ENCODE results near the gene EEF1AKMT3. TPM values are rescaled to one million over a fixed set of nuclear protein-coding genes. Genes with fewer than 3 reads are reported as not detected.
A peak's percentile ranks its signal among the peaks of the same experiment; 100 is the strongest.

EEF1AKMT3 gene
- polyA plus RNA-seq, 2 of the 4 experiments (the other 2 are of a cell fraction) = 7.3 to 15.8 TPM

DNA sequence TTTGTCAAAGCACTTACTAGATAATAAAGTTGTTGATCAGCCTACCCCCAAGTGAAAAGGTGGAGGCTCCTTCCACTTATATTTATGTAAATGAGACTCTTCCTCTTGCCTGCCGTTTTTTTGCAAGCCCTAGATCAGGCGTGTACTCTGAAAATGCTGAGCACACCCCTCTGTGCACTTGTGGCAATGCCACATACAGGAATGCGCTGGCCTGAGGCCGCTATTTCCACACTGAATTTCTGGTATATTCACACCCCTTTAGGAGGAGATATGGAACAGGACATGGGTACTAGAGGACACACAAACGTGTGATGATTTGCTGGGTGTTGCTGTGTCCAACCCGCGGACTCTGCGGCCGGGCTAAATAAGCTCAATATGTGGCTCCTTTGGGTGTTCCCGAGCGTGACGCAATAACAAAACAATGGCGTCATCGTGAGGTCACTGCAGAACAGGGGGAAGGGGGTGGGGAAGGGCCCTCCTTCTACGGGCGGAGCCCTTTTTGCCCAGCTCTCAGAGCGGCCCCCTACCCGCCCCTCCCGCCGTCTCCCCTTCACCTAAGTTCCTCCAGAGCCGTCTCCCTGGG, 28.1 kb upstream of the EEF1AKMT3 start (continued):
- TF ChIP-seq, protein P1, sequence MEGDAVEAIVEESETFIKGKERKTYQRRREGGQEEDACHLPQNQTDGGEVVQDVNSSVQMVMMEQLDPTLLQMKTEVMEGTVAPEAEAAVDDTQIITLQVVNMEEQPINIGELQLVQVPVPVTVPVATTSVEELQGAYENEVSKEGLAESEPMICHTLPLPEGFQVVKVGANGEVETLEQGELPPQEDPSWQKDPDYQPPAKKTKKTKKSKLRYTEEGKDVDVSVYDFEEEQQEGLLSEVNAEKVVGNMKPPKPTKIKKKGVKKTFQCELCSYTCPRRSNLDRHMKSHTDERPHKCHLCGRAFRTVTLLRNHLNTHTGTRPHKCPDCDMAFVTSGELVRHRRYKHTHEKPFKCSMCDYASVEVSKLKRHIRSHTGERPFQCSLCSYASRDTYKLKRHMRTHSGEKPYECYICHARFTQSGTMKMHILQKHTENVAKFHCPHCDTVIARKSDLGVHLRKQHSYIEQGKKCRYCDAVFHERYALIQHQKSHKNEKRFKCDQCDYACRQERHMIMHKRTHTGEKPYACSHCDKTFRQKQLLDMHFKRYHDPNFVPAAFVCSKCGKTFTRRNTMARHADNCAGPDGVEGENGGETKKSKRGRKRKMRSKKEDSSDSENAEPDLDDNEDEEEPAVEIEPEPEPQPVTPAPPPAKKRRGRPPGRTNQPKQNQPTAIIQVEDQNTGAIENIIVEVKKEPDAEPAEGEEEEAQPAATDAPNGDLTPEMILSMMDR (IDR thresholded peaks at IDR 0.05) = no peak
- TF ChIP-seq ZC3H11A (IDR thresholded peaks at IDR 0.05) (no peak), TP53 (CRISPR knock-in tag; IDR thresholded peaks at IDR 0.05) (no peak), FOSB (CRISPR knock-in tag; IDR thresholded peaks at IDR 0.05) (no peak), FOSL2 (IDR thresholded peaks at IDR 0.05) (no peak), FOSL2 (CRISPR knock-in tag; IDR thresholded peaks at IDR 0.05) (peak; percentile 62), BHLHE40 (IDR thresholded peaks at IDR 0.05; ENCODE audit: low read depth, low read length) (no peak), KDM1A (IDR thresholded peaks at IDR 0.05; ENCODE audit: low read depth) (no peak), CHD2 (IDR thresholded peaks at IDR 0.05; ENCODE audit: low read length, partially characterized antibody) (peak; percentile 4), HOXB5 (CRISPR knock-in tag; IDR thresholded peaks at IDR 0.05) (no peak), JUN (IDR thresholded peaks at IDR 0.05) (0 out of 5 replicates have a peak, but pooled peaks of 1 of the 2 experiments have one; percentile 10), RAD21 (conservative IDR thresholded peaks at IDR 0.05 in 1 of 2, IDR thresholded peaks at IDR 0.05 in 1 of 2) (no peak), POLR2AphosphoS2 (conservative IDR thresholded peaks at IDR 0.05; ENCODE audit: low read length) (no peak), EHMT2 (IDR thresholded peaks at IDR 0.05; ENCODE audit: low read depth) (no peak), GATA3 (IDR thresholded peaks at IDR 0.05; ENCODE audit: borderline replicate concordance) (no peak), ESRRA (IDR thresholded peaks at IDR 0.05; ENCODE audit: borderline replicate concordance, low read length) (no peak), EHF (CRISPR knock-in tag; IDR thresholded peaks at IDR 0.05) (no peak), EP300 (IDR thresholded peaks at IDR 0.05) (no peak)
- TF ChIP-seq, protein P2, sequence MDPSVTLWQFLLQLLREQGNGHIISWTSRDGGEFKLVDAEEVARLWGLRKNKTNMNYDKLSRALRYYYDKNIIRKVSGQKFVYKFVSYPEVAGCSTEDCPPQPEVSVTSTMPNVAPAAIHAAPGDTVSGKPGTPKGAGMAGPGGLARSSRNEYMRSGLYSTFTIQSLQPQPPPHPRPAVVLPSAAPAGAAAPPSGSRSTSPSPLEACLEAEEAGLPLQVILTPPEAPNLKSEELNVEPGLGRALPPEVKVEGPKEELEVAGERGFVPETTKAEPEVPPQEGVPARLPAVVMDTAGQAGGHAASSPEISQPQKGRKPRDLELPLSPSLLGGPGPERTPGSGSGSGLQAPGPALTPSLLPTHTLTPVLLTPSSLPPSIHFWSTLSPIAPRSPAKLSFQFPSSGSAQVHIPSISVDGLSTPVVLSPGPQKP (IDR thresholded peaks at IDR 0.05; ENCODE audit: low read depth, low read length) = no peak
- TF ChIP-seq, protein P3, sequence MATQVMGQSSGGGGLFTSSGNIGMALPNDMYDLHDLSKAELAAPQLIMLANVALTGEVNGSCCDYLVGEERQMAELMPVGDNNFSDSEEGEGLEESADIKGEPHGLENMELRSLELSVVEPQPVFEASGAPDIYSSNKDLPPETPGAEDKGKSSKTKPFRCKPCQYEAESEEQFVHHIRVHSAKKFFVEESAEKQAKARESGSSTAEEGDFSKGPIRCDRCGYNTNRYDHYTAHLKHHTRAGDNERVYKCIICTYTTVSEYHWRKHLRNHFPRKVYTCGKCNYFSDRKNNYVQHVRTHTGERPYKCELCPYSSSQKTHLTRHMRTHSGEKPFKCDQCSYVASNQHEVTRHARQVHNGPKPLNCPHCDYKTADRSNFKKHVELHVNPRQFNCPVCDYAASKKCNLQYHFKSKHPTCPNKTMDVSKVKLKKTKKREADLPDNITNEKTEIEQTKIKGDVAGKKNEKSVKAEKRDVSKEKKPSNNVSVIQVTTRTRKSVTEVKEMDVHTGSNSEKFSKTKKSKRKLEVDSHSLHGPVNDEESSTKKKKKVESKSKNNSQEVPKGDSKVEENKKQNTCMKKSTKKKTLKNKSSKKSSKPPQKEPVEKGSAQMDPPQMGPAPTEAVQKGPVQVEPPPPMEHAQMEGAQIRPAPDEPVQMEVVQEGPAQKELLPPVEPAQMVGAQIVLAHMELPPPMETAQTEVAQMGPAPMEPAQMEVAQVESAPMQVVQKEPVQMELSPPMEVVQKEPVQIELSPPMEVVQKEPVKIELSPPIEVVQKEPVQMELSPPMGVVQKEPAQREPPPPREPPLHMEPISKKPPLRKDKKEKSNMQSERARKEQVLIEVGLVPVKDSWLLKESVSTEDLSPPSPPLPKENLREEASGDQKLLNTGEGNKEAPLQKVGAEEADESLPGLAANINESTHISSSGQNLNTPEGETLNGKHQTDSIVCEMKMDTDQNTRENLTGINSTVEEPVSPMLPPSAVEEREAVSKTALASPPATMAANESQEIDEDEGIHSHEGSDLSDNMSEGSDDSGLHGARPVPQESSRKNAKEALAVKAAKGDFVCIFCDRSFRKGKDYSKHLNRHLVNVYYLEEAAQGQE (IDR thresholded peaks at IDR 0.05) = no peak
- TF ChIP-seq, protein P4, sequence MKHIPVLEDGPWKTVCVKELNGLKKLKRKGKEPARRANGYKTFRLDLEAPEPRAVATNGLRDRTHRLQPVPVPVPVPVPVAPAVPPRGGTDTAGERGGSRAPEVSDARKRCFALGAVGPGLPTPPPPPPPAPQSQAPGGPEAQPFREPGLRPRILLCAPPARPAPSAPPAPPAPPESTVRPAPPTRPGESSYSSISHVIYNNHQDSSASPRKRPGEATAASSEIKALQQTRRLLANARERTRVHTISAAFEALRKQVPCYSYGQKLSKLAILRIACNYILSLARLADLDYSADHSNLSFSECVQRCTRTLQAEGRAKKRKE (CRISPR knock-in tag; IDR thresholded peaks at IDR 0.05; ENCODE audit: low read depth) = no peak
